GM23338 (cell line): Measurements from ENCODE around the gene TTL.

ENCODE experiments used
- POLR2AphosphoS5 ChIP-seq: IDR thresholded peaks from 2 replicates; pipeline ENCODE4 v1.6.1; 2016; ENCODE audit warnings: antibody characterized with exemption, low read depth
- TF ChIP-seq, protein P1 (sequence below), 2 experiments: fragments of 200-600 bp in 1 of 2; sonication (generic) in 1 of 2; conservative IDR thresholded peaks; 2 replicates each; pipeline versions ENCODE4 v1.5.1 to v1.6.1; 2016 to 2017; ENCODE audit warnings: antibody characterized with exemption in 2 of 2, low read depth in 2 of 2, mild to moderate bottlenecking in 2 of 2, moderate library complexity in 1 of 2
- TF ChIP-seq, protein P2 (sequence below): IDR thresholded peaks from one replicate; pipeline ENCODE4 v1.6.1; 2018; ENCODE audit warnings: antibody characterized with exemption; ENCODE audit not compliant: unreplicated experiment

- TF ChIP-seq, protein P1, sequence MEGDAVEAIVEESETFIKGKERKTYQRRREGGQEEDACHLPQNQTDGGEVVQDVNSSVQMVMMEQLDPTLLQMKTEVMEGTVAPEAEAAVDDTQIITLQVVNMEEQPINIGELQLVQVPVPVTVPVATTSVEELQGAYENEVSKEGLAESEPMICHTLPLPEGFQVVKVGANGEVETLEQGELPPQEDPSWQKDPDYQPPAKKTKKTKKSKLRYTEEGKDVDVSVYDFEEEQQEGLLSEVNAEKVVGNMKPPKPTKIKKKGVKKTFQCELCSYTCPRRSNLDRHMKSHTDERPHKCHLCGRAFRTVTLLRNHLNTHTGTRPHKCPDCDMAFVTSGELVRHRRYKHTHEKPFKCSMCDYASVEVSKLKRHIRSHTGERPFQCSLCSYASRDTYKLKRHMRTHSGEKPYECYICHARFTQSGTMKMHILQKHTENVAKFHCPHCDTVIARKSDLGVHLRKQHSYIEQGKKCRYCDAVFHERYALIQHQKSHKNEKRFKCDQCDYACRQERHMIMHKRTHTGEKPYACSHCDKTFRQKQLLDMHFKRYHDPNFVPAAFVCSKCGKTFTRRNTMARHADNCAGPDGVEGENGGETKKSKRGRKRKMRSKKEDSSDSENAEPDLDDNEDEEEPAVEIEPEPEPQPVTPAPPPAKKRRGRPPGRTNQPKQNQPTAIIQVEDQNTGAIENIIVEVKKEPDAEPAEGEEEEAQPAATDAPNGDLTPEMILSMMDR (conservative IDR thresholded peaks at IDR 0.05; ENCODE audit: low read depth in 2 of 2): no peak
- TF ChIP-seq POLR2AphosphoS5: no peak
- TF ChIP-seq, protein P2, sequence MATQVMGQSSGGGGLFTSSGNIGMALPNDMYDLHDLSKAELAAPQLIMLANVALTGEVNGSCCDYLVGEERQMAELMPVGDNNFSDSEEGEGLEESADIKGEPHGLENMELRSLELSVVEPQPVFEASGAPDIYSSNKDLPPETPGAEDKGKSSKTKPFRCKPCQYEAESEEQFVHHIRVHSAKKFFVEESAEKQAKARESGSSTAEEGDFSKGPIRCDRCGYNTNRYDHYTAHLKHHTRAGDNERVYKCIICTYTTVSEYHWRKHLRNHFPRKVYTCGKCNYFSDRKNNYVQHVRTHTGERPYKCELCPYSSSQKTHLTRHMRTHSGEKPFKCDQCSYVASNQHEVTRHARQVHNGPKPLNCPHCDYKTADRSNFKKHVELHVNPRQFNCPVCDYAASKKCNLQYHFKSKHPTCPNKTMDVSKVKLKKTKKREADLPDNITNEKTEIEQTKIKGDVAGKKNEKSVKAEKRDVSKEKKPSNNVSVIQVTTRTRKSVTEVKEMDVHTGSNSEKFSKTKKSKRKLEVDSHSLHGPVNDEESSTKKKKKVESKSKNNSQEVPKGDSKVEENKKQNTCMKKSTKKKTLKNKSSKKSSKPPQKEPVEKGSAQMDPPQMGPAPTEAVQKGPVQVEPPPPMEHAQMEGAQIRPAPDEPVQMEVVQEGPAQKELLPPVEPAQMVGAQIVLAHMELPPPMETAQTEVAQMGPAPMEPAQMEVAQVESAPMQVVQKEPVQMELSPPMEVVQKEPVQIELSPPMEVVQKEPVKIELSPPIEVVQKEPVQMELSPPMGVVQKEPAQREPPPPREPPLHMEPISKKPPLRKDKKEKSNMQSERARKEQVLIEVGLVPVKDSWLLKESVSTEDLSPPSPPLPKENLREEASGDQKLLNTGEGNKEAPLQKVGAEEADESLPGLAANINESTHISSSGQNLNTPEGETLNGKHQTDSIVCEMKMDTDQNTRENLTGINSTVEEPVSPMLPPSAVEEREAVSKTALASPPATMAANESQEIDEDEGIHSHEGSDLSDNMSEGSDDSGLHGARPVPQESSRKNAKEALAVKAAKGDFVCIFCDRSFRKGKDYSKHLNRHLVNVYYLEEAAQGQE: no peak
Observed at GRCh38 chr2:112523291-112523777, 41.4 kb downstream of the TTL start.
